Mammary microvascular endothelial cell (primary cell): ENCODE measurements around the gene TARS2. TPM values are rescaled to one million over a fixed set of nuclear protein-coding genes. Genes with fewer than 3 reads are reported as not detected.

Experiments
- total RNA-seq: library from RNA; depleted of rRNA; stranded (reverse); fragments of >200 nt; gene quantifications from 2 replicates; pipeline ENCODE4 v1.2.3, GENCODE V29; 2015

Gene TARS2
- total RNA-seq: 15.6 and 19.0 TPM in 2 replicates

GRCh38 chr1:150486966-150487762 is at the start of gene TARS2:
TARS2 (plus strand) TSS chr1:150487419; CDS start chr1:150487451, 32 bp downstream.

DNA sequence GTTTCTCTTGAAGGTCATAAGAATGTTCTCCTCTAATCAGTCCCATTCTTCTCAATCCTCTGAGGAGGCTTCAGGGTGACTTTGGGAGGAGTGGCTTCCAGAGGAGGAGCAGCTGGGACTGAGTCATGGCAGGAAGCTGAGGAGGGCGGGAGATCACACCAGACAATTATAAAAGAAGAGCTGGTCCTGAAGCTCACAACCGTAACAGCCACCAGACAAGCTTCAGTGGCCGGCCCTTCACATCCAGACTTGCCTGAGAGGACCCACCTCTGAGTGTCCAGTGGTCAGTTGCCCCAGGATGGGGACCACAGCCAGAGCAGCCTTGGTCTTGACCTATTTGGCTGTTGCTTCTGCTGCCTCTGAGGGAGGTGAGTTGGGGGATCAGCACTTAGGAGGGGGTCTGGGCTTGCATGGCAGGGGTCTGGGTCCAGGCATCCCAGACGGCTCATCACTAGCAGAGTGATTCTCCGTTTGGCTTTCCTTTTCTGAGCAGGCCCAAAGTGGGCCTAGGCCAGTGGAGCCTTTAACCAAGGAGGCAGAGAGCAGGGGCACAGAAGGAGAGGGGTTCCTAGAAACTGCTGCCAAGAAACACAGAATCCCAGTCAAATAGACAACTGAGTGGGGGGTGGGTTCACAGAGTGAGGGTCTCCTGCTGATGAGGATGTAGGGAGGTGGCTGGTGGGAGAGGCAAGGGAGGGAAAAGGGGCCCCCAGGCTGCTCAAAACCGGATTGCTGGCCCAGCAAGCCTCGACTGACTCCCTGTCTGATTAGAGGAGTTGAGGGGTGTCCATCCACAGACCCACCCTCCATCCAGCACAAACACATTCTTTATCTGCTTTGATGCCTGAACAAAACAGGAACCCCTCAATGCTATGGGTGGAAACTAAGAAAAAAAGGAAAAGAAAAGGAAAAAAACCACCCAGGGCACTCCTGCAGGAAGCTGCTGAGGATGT is 21.0 kb downstream of the TARS2 start, which contains the start of gene ECM1:
Gene ECM1 (plus strand): TSS at position 198 of the 953 bp plus-strand sequence. CDS start 101 bp downstream, at position 299.

GRCh38 chr1:150515328-150516049 is 28.3 kb downstream of the TARS2 start, which contains the start of gene FALEC:
FALEC (plus strand) TSS chr1:150515752.

DNA sequence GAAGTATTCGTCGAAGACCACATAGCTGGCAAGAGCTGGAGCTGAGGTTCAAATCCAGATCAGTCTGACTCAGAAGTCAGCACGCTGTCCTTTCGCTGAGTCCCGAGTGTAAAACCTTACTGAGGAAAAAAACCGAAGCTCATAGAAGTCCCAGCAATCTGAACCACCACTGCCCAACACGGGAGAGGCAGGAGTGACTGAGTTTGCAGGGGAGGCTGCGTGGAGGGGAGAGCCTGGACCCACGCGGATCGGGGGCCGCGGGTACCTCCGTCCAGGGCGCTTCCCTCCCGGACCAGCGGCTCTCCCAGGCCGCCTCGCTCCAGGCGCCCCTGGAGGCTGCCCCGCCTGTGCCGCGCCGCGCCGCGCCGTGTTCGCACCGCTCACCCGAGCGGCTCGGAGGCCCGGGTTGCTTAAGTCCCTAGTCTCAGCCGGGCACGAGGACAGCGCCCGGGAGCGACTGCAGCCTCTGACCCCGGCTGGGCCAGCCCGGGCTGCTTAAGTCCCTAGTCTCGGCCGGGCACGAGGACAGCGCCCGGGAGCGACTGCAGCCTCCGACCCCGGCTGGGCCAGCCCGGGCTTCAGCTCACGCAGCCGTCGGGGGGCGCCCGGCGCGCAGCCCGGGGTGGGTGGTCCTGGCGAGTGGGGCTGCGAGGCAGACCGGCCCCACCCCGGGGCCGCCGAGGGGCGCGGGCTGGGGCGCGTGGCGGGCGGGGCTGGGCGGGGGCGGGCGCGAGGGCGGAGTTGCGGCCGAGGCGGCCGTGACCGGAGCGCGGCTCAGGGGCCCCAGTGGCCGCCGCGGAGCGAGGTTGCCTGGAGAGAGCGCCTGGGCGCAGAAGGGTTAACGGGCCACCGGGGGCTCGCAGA is 61.6 kb downstream of the TARS2 start, which contains the start of gene ADAMTSL4:
Gene ADAMTSL4 (plus strand): TSS at position 777 of the 864 bp plus-strand sequence. CDS start 2,881 bp downstream, outside the sequence.

Other genes starting within 250 kb of the TARS2 start
- gene CA14, start 229.6 kb upstream of the TARS2 start, total RNA-seq: not detected in 2 replicates
- gene APH1A, start 218.4 kb upstream of the TARS2 start, total RNA-seq: 146 and 148 TPM in 2 replicates
- gene C1orf54, start 214.6 kb upstream of the TARS2 start, total RNA-seq: 45.0 and 60.8 TPM in 2 replicates
- gene CIART, start 204.9 kb upstream of the TARS2 start, total RNA-seq: 0.60 and 1.1 TPM in 2 replicates
- gene MRPS21, start 193.6 kb upstream of the TARS2 start, total RNA-seq: 44.3 and 55.1 TPM in 2 replicates
- 30.2 and 34.8 TPM in 2 replicates for gene PRPF3, start 165.9 kb upstream of the TARS2 start, total RNA-seq
- gene RPRD2, start 123.3 kb upstream of the TARS2 start, total RNA-seq: 7.2 and 8.9 TPM in 2 replicates
- 1.5 and 2.1 TPM in 2 replicates for gene ECM1, start 20.7 kb downstream of the TARS2 start, total RNA-seq
- gene FALEC, start 28.3 kb downstream of the TARS2 start, total RNA-seq: not detected in 2 replicates
- gene ADAMTSL4, start 62.0 kb downstream of the TARS2 start, total RNA-seq: 0.40 and 0.44 TPM in 2 replicates
- gene MCL1, start 92.2 kb downstream of the TARS2 start, total RNA-seq: 237 and 239 TPM in 2 replicates
- gene ENSA, start 142.2 kb downstream of the TARS2 start, total RNA-seq: 242 and 333 TPM in 2 replicates
- 25.8 and 31.0 TPM in 2 replicates for gene GOLPH3L, start 209.7 kb downstream of the TARS2 start, total RNA-seq
- gene HORMAD1, start 233.5 kb downstream of the TARS2 start, total RNA-seq: not detected in 2 replicates